ENCODE measurements around the gene AP2M1. TPM values are rescaled to one million over a fixed set of nuclear protein-coding genes. Genes with fewer than 3 reads are reported as not detected.

Gene AP2M1
- total RNA-seq, 1 donor from 2014 or later, result 315 TPM

DNA sequence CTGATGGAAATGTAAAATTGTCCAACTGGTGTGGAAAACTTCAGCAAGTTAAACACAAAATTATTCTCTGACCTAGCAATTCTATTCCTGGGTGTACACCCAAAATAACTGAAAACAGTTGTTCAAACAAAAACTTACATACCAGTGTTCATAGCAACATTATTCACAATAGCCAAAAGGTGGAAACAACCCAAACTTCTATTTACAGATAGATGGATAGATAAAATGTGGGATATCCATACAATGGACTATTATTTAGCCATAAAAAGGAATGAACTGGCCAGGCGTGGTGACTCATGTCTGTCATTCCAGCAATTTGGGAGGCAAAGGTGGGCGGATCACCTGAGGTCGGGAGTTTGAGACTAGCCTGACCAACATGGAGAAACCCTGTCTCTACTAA is 47.9 kb downstream of the AP2M1 start:
- Mint-ChIP-seq H3K4me3 (ENCODE audit: unreplicated experiment) (no peak overlapping the region), H3K27ac (ENCODE audit: unreplicated experiment) (no peak overlapping the region), H3K4me1 (ENCODE audit: low read depth, unreplicated experiment) (no peaks in the 10 kb centered on the region), H3K36me3 (ENCODE audit: unreplicated experiment) (no peaks in the 10 kb centered on the region), H3K9me3 (ENCODE audit: unreplicated experiment) (no peaks in the 10 kb centered on the region), H3K27me3 (ENCODE audit: unreplicated experiment) (no peaks in the 10 kb centered on the region)
- no peak for DNase-seq
- no peak for TF ChIP-seq CTCF (IDR thresholded peaks at IDR 0.05; ENCODE audit: partially characterized antibody, unreplicated experiment)

DNA sequence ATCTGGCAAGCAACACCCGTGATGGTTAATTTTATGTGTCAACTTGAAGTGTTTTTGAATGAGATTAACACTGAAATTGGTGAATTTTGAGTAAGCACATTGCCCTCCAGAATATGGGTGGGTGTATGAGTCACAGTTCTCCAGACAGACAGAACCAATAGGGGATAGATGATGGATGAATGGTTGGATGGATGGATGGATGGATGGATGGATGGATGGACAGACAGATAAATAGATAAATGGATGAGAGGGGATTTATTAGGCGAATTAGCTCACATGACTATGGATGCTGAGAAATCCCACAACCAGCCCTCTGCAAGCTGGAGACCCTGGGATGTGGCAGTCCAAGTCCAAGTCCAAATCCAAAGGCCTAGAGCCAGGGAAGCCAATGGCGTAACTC is 49.3 kb downstream of the AP2M1 start:
- no peak for TF ChIP-seq CTCF (IDR thresholded peaks at IDR 0.05; ENCODE audit: partially characterized antibody, unreplicated experiment)
- Mint-ChIP-seq H3K36me3 (ENCODE audit: unreplicated experiment) (no peaks in the 10 kb centered on the region), H3K27ac (ENCODE audit: unreplicated experiment) (no peak overlapping the region), H3K27me3 (ENCODE audit: unreplicated experiment) (peaks cover 1% of the 10 kb centered on the region), H3K9me3 (ENCODE audit: unreplicated experiment) (no peaks in the 10 kb centered on the region), H3K4me3 (ENCODE audit: unreplicated experiment) (no peak overlapping the region), H3K4me1 (ENCODE audit: low read depth, unreplicated experiment) (no peaks in the 10 kb centered on the region)
- DNase-seq, result no peak

DNA sequence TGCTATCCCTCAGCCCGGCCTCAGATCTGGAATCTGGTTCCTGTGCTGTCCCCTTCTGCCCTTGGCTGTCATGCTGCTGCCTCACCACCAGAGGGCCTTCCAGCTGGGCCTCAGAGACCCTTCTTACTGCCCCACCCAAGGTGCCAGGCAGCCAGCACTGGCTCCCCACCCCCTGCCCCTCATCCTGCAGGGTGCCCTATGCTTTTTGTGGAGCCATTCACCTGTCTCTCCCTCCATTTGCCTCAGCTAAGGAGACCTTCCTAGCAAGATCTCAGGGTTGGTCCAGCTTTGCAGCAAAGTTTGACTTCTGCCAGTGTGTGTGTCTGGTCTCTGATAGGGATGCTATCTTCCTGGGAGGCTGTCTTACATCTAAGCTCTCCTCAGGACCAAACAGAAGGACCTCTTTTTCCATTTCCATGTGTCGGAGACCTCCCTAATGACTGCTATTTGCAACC is 52.9 kb downstream of the AP2M1 start:
- peak; percentile 54 for DNase-seq
- Mint-ChIP-seq H3K4me1 (ENCODE audit: low read depth, unreplicated experiment) (peaks cover 2% of the 10 kb centered on the region), H3K27ac (ENCODE audit: unreplicated experiment) (no peak overlapping the region), H3K9me3 (ENCODE audit: unreplicated experiment) (peaks cover 7% of the 10 kb centered on the region), H3K4me3 (ENCODE audit: unreplicated experiment) (no peak overlapping the region), H3K36me3 (ENCODE audit: unreplicated experiment) (no peaks in the 10 kb centered on the region), H3K27me3 (ENCODE audit: unreplicated experiment) (peaks cover 11% of the 10 kb centered on the region)
- TF ChIP-seq CTCF (IDR thresholded peaks at IDR 0.05; ENCODE audit: partially characterized antibody, unreplicated experiment), result peak; percentile 94

DNA sequence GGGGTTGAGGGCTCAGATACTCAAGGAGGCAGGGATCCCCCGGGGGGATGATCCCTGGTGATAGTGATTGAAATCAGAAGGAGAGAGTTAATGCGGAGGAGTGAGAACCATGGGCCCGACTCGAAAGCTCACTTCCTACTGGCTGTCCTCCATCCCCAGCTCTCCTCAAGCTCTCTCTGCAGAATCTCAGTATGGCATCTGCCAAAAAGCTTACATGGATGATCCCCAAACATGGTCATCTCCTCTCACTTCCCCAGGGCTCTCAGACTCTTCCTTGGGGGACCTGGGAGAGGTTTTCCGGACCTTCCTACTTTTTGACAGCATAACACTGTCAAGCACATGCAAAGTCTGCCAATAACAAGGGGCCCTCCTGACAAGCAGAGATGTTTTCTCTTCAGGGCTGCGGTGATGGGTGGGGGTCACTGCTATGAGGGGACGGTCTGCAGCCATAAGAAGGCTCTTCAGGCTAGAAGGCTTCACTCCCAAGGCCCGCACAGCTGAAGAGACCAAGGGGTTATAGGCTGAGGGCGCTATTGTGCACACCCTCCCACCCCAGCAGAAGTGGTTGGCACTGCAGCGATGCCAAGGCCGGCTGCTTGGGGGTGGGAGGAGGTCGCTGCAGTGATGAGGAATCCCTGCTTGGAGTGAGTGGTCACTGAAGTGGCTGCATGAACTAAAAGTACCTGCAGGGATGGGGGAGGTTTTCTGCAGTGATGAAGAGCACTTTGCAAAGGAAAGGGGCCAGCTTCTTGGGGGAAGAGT is 53.9 kb downstream of the AP2M1 start:
- peaks cover 5% of the 10 kb centered on the region for H3K4me1 Mint-ChIP-seq (ENCODE audit: low read depth, unreplicated experiment)
- peaks cover 11% of the 10 kb centered on the region for H3K27me3 Mint-ChIP-seq (ENCODE audit: unreplicated experiment)
- H3K27ac Mint-ChIP-seq (ENCODE audit: unreplicated experiment), result no peak overlapping the region
- DNase-seq, result no peak
- H3K9me3 Mint-ChIP-seq (ENCODE audit: unreplicated experiment), result peaks cover 7% of the 10 kb centered on the region
- no peaks in the 10 kb centered on the region for H3K36me3 Mint-ChIP-seq (ENCODE audit: unreplicated experiment)
- H3K4me3 Mint-ChIP-seq (ENCODE audit: unreplicated experiment), result peak overlapping the region; percentile 70
- no peak for TF ChIP-seq CTCF (IDR thresholded peaks at IDR 0.05; ENCODE audit: partially characterized antibody, unreplicated experiment)

DNA sequence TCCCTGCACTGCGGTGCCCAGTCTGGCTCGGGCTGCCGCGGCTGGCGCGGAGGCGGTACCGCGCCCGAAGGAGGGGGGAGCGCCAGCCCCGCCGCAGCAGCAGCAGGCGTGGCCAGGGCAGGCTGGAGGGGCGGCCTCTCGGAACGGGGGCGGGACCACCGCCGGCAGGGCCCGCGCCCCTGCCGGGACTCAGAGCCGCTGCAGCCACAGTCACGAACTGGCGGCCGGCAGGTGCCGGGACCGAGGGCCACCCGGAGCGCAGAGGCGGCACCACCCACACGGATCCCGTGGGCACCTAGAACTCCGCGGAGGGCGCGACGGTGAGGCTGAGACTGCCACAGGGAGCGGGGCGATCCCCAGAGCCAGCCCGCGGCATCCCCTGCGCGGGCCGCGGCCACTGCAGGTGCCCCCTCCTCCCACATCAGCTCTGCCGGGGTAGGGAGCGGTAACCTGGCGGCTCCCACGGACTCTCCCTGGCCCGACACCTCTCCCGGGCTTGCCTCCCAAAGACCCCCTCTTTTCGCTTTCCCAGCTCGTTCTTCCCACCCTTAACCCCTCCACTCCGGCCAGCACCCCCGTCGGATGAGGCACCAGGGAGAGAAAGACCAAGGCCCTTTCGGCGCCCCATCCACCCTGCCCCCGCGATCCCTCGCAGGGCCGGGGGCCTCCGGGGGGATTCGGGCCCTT is 54.9 kb downstream of the AP2M1 start, which contains the start of gene VWA5B2:
Gene VWA5B2 (plus strand): TSS at position 192 of the 687 bp plus-strand sequence. CDS start 944 bp downstream, outside the sequence.
- H3K9me3 Mint-ChIP-seq (ENCODE audit: unreplicated experiment), result peaks cover 13% of the 10 kb centered on the region
- peaks cover 13% of the 10 kb centered on the region for H3K4me1 Mint-ChIP-seq (ENCODE audit: low read depth, unreplicated experiment)
- peaks cover 11% of the 10 kb centered on the region for H3K27me3 Mint-ChIP-seq (ENCODE audit: unreplicated experiment)
- H3K36me3 Mint-ChIP-seq (ENCODE audit: unreplicated experiment), result no peaks in the 10 kb centered on the region
- DNase-seq, result peak; percentile 85
- peak within 1 kb of the TSS; percentile 82 for H3K4me3 Mint-ChIP-seq (ENCODE audit: unreplicated experiment)
- H3K27ac Mint-ChIP-seq (ENCODE audit: unreplicated experiment), result no peak within 1 kb of the TSS
- peak; percentile 38 for TF ChIP-seq CTCF (IDR thresholded peaks at IDR 0.05; ENCODE audit: partially characterized antibody, unreplicated experiment)

Data from glutamatergic neuron (in vitro differentiated cells).